ENCODE data around the gene CROCC2. TPM values are rescaled to one million over a fixed set of nuclear protein-coding genes. Genes with fewer than 3 reads are reported as not detected.

Gene CROCC2
- total RNA-seq, 1 donor from 2014 or later, result not detected

DNA sequence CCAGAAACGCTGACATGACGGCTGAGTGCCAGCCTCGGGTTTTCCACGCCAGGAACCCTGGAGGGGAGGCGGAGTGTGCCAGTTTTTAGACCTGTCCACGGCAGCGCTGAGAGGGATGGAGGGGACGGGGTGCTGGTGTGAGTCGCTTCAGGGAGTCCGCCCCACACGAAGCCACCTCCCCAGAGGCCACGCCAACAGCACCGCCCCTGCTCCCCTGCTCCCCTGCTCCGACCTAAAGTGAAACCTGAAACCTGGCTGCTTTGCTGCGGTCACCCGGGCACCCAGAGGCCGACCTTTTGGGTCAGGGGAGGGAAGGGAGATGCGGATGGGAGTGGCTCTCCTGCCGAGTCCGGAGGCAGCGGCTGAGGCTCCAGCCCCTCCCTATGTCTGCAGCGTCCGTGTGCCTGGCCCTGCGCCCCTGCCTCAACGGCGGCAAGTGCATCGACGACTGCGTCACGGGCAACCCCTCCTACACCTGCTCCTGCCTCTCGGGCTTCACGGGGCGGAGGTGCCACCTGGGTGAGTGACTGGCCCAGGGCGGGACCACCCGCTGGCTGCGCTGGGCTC, 130.3 kb downstream of the CROCC2 start:
- peak overlapping the region; percentile 23 for H3K4me3 ChIP-seq (ENCODE audit: low read depth, low read length)
- DNase-seq (ENCODE audit: low read depth), result no peak
- TF ChIP-seq CTCF (conservative IDR thresholded peaks at IDR 0.05; ENCODE audit: low read depth, low read length), result no peak

DNA sequence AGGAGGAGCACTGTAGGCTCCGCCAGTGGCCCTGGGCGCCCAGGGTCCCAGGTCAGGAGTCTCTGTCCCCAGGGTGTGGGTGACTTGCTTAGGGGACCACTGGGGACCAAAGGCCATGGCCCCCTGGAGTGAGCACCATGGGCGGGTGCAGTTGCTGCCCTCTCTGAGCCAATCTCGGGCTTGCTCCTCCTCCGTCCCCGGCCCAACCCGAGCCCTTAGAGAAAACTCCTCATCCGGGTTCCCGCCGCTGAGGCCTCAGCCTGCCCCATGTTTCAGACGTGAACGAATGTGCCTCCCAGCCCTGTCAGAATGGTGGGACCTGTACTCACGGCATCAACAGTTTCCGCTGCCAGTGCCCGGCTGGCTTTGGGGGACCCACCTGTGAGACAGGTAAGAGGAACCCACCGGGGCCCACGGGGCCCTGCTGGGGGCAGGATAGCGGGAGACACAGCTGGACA, 130.9 kb downstream of the CROCC2 start:
- no peak overlapping the region for H3K4me3 ChIP-seq (ENCODE audit: low read depth, low read length)
- DNase-seq (ENCODE audit: low read depth), result no peak
- no peak for TF ChIP-seq CTCF (conservative IDR thresholded peaks at IDR 0.05; ENCODE audit: low read depth, low read length)

- no peak for DNase-seq (ENCODE audit: low read depth)
- TF ChIP-seq CTCF (conservative IDR thresholded peaks at IDR 0.05; ENCODE audit: low read depth, low read length), result no peak
- H3K4me3 ChIP-seq (ENCODE audit: low read depth, low read length), result no peak overlapping the region
These were observed 131.4 kb downstream of the CROCC2 start for GRCh38 chr2:241037498-241037897.

DNA sequence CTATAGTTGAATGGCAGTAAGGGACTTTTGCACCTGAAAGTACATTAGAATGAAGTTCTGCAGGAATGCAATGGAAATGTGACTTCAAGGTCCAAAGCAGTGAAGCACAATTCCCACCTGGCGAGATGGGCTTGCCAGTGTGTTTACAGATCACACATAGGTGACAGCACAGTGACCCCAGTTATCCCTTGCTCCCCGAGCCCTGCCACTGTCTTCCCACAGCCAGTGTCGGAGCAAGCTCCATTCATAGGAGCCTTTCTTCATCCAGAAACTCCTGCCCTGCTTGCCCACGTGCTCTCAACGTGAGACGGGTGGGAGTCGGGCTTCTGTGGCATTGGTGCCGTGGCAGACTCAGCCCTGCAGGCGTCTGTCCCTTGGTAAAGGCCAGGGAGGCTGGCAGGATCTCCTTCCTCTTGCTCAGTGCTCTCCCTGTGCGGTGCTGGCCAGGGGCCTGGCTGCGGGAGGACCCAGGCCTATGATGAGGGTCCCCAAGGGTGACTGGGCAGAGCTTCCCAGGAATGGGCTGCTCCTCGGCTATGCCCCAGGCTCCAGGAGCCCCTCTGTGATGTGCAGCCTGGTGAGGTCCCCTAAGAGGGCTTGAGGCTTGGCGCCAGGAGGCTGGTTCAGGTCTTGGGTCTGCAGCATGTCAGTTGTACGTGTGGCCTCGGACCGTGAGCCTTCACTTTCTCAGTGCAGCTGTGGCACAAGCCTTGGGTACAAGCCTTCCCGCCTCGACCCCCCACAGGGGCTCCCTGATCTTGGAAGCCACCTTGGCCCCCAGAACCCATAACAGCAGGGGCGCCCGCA, 132.4 kb downstream of the CROCC2 start:
- no peak for TF ChIP-seq CTCF (conservative IDR thresholded peaks at IDR 0.05; ENCODE audit: low read depth, low read length)
- no peak for DNase-seq (ENCODE audit: low read depth)
- no peak overlapping the region for H3K4me3 ChIP-seq (ENCODE audit: low read depth, low read length)

DNA sequence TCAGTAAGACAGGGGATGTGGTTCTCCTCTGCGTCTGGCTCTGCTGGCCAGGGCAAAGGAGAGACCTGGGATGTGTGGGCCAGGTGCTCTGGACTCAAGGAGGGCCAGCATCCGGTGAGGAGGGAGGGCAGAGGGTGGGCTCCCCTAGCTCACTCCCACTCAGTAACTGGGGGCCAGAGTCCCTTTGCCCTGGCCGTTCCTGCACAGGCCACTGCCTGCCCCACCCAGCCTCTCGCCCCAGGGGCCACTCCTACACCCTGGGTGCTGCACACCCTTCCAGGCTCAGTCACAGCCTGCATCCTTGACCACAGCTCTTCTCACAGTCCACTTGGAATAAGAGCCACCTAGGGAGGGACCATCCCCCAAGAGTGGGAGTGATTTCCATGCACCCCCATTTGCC, 133.3 kb downstream of the CROCC2 start:
- no peak overlapping the region for H3K4me3 ChIP-seq (ENCODE audit: low read depth, low read length)
- TF ChIP-seq CTCF (conservative IDR thresholded peaks at IDR 0.05; ENCODE audit: low read depth, low read length), result no peak
- DNase-seq (ENCODE audit: low read depth), result no peak

- TF ChIP-seq CTCF (conservative IDR thresholded peaks at IDR 0.05; ENCODE audit: low read depth, low read length), result no peak
- no peak overlapping the region for H3K4me3 ChIP-seq (ENCODE audit: low read depth, low read length)
- no peak for DNase-seq (ENCODE audit: low read depth)
These were observed 134.1 kb downstream of the CROCC2 start for GRCh38 chr2:241040081-241040803.
